Activated naive CD4-positive, alpha-beta T cell treated with anti-CD3 and anti-CD28 coated beads, Interleukin-2, amount 50 U/mL, for 24 hours (primary cell): ENCODE measurements around the gene STRA6.

Source experiments
- H3K27ac Mint-ChIP-seq: one replicate; pipeline ENCODE4 v1.8.0; 2021; ENCODE audit warnings: mild to moderate bottlenecking, mixed read lengths
- H3K27me3 Mint-ChIP-seq: one replicate; pipeline ENCODE4 v1.8.0; 2021; ENCODE audit warnings: mixed read lengths
- H3K36me3 Mint-ChIP-seq: one replicate; pipeline ENCODE4 v1.8.0; 2021; ENCODE audit warnings: mixed read lengths
- H3K4me1 Mint-ChIP-seq: one replicate; pipeline ENCODE4 v1.8.0; 2021; ENCODE audit warnings: mixed read lengths
- H3K4me3 Mint-ChIP-seq: one replicate; pipeline ENCODE4 v1.8.0; 2021; ENCODE audit warnings: mild to moderate bottlenecking, mixed read lengths
- H3K9me3 Mint-ChIP-seq: one replicate; pipeline ENCODE4 v1.8.0; 2021; ENCODE audit warnings: mixed read lengths

STRA6 gene

GRCh38 chr15:74200871-74201419 lies 1.6 kb downstream of the STRA6 start:
- Mint-ChIP-seq H3K4me3 (no peak overlapping the region), H3K36me3 (no peaks in the 10 kb centered on the region), H3K9me3 (no peaks in the 10 kb centered on the region), H3K4me1 (no peaks in the 10 kb centered on the region), H3K27ac (no peak overlapping the region), H3K27me3 (peaks cover 3% of the 10 kb centered on the region)

- H3K36me3 Mint-ChIP-seq: no peaks in the 10 kb centered on the region
- H3K4me1 Mint-ChIP-seq: no peaks in the 10 kb centered on the region
- H3K27ac Mint-ChIP-seq: no peak overlapping the region
- no peaks in the 10 kb centered on the region for H3K9me3 Mint-ChIP-seq
- peaks cover 3% of the 10 kb centered on the region for H3K27me3 Mint-ChIP-seq
- H3K4me3 Mint-ChIP-seq: no peak overlapping the region
These were observed 2.2 kb downstream of the STRA6 start for GRCh38 chr15:74200412-74200815.

- H3K36me3 Mint-ChIP-seq: no peaks in the 10 kb centered on the region
- H3K27ac Mint-ChIP-seq: no peak overlapping the region
- peaks cover 3% of the 10 kb centered on the region for H3K27me3 Mint-ChIP-seq
- no peaks in the 10 kb centered on the region for H3K9me3 Mint-ChIP-seq
- H3K4me1 Mint-ChIP-seq: no peaks in the 10 kb centered on the region
- no peak overlapping the region for H3K4me3 Mint-ChIP-seq
These were observed 3.3 kb downstream of the STRA6 start for GRCh38 chr15:74199297-74199652.

GRCh38 chr15:74197176-74197965 lies 5.2 kb downstream of the STRA6 start:
- Mint-ChIP-seq H3K4me3 (no peak overlapping the region), H3K27ac (no peak overlapping the region), H3K27me3 (peaks cover 3% of the 10 kb centered on the region), H3K9me3 (no peaks in the 10 kb centered on the region), H3K36me3 (no peaks in the 10 kb centered on the region), H3K4me1 (no peaks in the 10 kb centered on the region)

- H3K36me3 Mint-ChIP-seq: no peaks in the 10 kb centered on the region
- H3K9me3 Mint-ChIP-seq: no peaks in the 10 kb centered on the region
- no peaks in the 10 kb centered on the region for H3K4me1 Mint-ChIP-seq
- no peak overlapping the region for H3K27ac Mint-ChIP-seq
- no peaks in the 10 kb centered on the region for H3K27me3 Mint-ChIP-seq
- H3K4me3 Mint-ChIP-seq: no peak overlapping the region
These were observed 6.4 kb downstream of the STRA6 start for GRCh38 chr15:74196175-74196574.

GRCh38 chr15:74194572-74195559 lies 7.7 kb downstream of the STRA6 start:
- H3K27me3 Mint-ChIP-seq: no peaks in the 10 kb centered on the region
- H3K27ac Mint-ChIP-seq: no peak overlapping the region
- no peaks in the 10 kb centered on the region for H3K4me1 Mint-ChIP-seq
- H3K36me3 Mint-ChIP-seq: no peaks in the 10 kb centered on the region
- no peak overlapping the region for H3K4me3 Mint-ChIP-seq
- no peaks in the 10 kb centered on the region for H3K9me3 Mint-ChIP-seq

GRCh38 chr15:74193905-74194304 lies 8.7 kb downstream of the STRA6 start:
- H3K36me3 Mint-ChIP-seq: no peaks in the 10 kb centered on the region
- no peak overlapping the region for H3K27ac Mint-ChIP-seq
- H3K27me3 Mint-ChIP-seq: no peaks in the 10 kb centered on the region
- H3K4me1 Mint-ChIP-seq: no peaks in the 10 kb centered on the region
- H3K4me3 Mint-ChIP-seq: no peak overlapping the region
- H3K9me3 Mint-ChIP-seq: no peaks in the 10 kb centered on the region

- H3K27ac Mint-ChIP-seq: peak overlapping the region; percentile 19
- H3K27me3 Mint-ChIP-seq: no peaks in the 10 kb centered on the region
- no peaks in the 10 kb centered on the region for H3K9me3 Mint-ChIP-seq
- no peaks in the 10 kb centered on the region for H3K4me1 Mint-ChIP-seq
- no peaks in the 10 kb centered on the region for H3K36me3 Mint-ChIP-seq
- no peak overlapping the region for H3K4me3 Mint-ChIP-seq
These were observed 9.3 kb downstream of the STRA6 start for GRCh38 chr15:74193299-74193718.

GRCh38 chr15:74192751-74193150 lies 9.8 kb downstream of the STRA6 start:
- no peaks in the 10 kb centered on the region for H3K9me3 Mint-ChIP-seq
- H3K27ac Mint-ChIP-seq: no peak overlapping the region
- no peaks in the 10 kb centered on the region for H3K4me1 Mint-ChIP-seq
- no peaks in the 10 kb centered on the region for H3K27me3 Mint-ChIP-seq
- no peaks in the 10 kb centered on the region for H3K36me3 Mint-ChIP-seq
- H3K4me3 Mint-ChIP-seq: no peak overlapping the region

GRCh38 chr15:74191798-74192197 lies 10.8 kb downstream of the STRA6 start:
- Mint-ChIP-seq H3K4me1 (no peaks in the 10 kb centered on the region), H3K4me3 (no peak overlapping the region), H3K36me3 (no peaks in the 10 kb centered on the region), H3K27me3 (no peaks in the 10 kb centered on the region), H3K27ac (no peak overlapping the region), H3K9me3 (no peaks in the 10 kb centered on the region)

- H3K4me1 Mint-ChIP-seq: no peaks in the 10 kb centered on the region
- H3K4me3 Mint-ChIP-seq: no peak overlapping the region
- H3K27me3 Mint-ChIP-seq: no peaks in the 10 kb centered on the region
- no peak overlapping the region for H3K27ac Mint-ChIP-seq
- no peaks in the 10 kb centered on the region for H3K36me3 Mint-ChIP-seq
- no peaks in the 10 kb centered on the region for H3K9me3 Mint-ChIP-seq
These were observed 14.4 kb downstream of the STRA6 start for GRCh38 chr15:74188216-74188615.

- H3K27me3 Mint-ChIP-seq: no peaks in the 10 kb centered on the region
- no peaks in the 10 kb centered on the region for H3K36me3 Mint-ChIP-seq
- no peaks in the 10 kb centered on the region for H3K9me3 Mint-ChIP-seq
- no peak overlapping the region for H3K4me3 Mint-ChIP-seq
- no peak overlapping the region for H3K27ac Mint-ChIP-seq
- H3K4me1 Mint-ChIP-seq: no peaks in the 10 kb centered on the region
These were observed 16.8 kb downstream of the STRA6 start for GRCh38 chr15:74185710-74186348.

- no peaks in the 10 kb centered on the region for H3K4me1 Mint-ChIP-seq
- no peak overlapping the region for H3K27ac Mint-ChIP-seq
- H3K9me3 Mint-ChIP-seq: no peaks in the 10 kb centered on the region
- no peaks in the 10 kb centered on the region for H3K36me3 Mint-ChIP-seq
- H3K27me3 Mint-ChIP-seq: no peaks in the 10 kb centered on the region
- no peak overlapping the region for H3K4me3 Mint-ChIP-seq
These were observed 17.9 kb downstream of the STRA6 start for GRCh38 chr15:74184582-74185091.

GRCh38 chr15:74182131-74182530 lies 20.5 kb downstream of the STRA6 start:
- H3K4me3 Mint-ChIP-seq: no peak overlapping the region
- no peaks in the 10 kb centered on the region for H3K36me3 Mint-ChIP-seq
- no peaks in the 10 kb centered on the region for H3K27me3 Mint-ChIP-seq
- H3K27ac Mint-ChIP-seq: no peak overlapping the region
- no peaks in the 10 kb centered on the region for H3K9me3 Mint-ChIP-seq
- H3K4me1 Mint-ChIP-seq: no peaks in the 10 kb centered on the region

- H3K9me3 Mint-ChIP-seq: no peaks in the 10 kb centered on the region
- no peak overlapping the region for H3K27ac Mint-ChIP-seq
- H3K36me3 Mint-ChIP-seq: no peaks in the 10 kb centered on the region
- no peaks in the 10 kb centered on the region for H3K4me1 Mint-ChIP-seq
- no peak overlapping the region for H3K4me3 Mint-ChIP-seq
- no peaks in the 10 kb centered on the region for H3K27me3 Mint-ChIP-seq
These were observed 21.5 kb downstream of the STRA6 start for GRCh38 chr15:74180881-74181602.
